Inflammatory macrophage treated with lipopolysaccharide for 4 hours (primary cell): Measurements from ENCODE around the gene NLRX1.
"Not testable (repeated sequence)": the region's sequence is repeated elsewhere in the genome, so short reads cannot be mapped to it uniquely, and the experiment has no call there.

ENCODE experiments used
- DNase-seq: peaks from one replicate; pipeline ENCODE4 v3.0.0-alpha.2; 2020

The NLRX1 gene, protein sequence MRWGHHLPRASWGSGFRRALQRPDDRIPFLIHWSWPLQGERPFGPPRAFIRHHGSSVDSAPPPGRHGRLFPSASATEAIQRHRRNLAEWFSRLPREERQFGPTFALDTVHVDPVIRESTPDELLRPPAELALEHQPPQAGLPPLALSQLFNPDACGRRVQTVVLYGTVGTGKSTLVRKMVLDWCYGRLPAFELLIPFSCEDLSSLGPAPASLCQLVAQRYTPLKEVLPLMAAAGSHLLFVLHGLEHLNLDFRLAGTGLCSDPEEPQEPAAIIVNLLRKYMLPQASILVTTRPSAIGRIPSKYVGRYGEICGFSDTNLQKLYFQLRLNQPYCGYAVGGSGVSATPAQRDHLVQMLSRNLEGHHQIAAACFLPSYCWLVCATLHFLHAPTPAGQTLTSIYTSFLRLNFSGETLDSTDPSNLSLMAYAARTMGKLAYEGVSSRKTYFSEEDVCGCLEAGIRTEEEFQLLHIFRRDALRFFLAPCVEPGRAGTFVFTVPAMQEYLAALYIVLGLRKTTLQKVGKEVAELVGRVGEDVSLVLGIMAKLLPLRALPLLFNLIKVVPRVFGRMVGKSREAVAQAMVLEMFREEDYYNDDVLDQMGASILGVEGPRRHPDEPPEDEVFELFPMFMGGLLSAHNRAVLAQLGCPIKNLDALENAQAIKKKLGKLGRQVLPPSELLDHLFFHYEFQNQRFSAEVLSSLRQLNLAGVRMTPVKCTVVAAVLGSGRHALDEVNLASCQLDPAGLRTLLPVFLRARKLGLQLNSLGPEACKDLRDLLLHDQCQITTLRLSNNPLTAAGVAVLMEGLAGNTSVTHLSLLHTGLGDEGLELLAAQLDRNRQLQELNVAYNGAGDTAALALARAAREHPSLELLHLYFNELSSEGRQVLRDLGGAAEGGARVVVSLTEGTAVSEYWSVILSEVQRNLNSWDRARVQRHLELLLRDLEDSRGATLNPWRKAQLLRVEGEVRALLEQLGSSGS

DNA sequence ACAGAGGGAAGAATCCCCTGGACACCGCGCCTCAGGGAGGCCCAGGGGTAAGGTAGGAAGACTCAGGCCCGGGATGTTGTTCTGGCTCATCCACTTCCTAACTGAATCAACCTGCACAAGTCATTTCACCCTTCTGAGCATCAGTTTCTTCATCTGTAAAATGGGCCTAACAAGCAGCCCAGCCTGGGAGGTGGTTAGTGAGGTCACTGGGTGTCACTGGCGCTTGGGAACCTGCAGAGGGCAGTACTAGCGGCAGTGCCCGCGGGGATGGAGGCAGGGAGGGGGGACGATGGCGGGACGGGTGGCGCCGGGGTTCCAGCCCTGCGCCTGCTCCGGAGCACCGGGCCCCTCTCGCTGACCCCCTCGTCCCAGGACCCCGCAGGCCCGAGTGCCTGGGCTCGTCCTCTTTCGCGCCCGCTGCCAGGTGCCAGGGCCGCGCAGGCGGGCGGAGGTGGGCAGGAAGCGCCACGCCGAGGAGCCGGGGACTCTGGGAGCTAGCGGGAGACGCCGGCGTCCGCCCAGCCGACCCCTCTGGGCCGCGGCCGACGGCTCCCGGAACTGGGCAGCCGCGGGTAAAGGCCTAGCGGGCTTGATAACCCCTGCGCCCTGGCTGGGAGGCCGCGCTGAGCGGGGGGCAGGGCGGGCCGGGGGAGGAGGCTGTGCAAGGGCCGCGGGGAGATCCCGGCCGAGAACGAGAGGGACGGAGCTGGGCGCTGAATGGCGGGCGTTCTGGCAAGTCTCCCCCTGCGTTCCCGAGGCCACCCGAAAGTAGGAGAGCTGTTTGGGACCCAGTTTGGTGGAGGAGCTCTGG, at the start of gene NLRX1:
Gene NLRX1 (plus strand): TSS at position 255 of the 811 bp plus-strand sequence. CDS start 2,679 bp downstream, outside the sequence.
- DNase-seq = peak; percentile 86

DNA sequence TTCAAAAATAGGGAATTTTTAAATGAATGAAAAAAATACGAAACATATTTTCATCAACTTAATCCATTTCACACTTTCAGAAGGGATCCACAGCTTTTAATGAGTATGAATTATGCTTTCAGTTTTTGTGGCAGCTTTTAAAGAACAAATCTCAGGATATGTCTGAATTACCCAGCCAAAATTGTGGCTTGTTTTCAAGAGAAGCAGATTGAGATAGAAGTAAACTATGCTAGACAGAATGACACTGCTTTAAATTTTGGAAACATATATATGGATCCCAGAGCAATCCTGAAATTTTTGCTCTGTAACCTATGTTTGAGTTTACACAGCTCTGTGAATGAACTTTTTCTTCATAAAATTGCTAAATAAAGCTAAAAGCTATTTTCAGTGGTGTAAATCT, 49.6 kb upstream of the NLRX1 start:
- DNase-seq = no peak

DNA sequence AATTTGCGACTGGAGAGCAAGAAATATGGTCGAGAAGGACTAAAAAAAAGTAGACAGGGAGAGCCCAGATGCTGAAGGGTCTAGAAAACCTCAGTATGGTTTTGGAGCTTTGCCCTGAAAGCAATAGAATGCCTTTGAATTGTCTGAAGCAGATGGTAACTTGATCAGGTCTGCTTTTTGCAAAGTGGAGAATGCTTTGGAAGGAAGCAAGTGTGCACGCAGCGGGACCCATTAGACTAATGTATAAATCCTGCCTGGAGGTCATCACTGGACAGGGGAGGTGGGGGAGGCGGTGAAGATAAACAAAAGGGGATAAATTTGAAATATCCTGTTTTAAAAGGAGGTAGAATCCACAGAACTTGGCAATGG, 47.9 kb upstream of the NLRX1 start:
- DNase-seq = no peak

DNA sequence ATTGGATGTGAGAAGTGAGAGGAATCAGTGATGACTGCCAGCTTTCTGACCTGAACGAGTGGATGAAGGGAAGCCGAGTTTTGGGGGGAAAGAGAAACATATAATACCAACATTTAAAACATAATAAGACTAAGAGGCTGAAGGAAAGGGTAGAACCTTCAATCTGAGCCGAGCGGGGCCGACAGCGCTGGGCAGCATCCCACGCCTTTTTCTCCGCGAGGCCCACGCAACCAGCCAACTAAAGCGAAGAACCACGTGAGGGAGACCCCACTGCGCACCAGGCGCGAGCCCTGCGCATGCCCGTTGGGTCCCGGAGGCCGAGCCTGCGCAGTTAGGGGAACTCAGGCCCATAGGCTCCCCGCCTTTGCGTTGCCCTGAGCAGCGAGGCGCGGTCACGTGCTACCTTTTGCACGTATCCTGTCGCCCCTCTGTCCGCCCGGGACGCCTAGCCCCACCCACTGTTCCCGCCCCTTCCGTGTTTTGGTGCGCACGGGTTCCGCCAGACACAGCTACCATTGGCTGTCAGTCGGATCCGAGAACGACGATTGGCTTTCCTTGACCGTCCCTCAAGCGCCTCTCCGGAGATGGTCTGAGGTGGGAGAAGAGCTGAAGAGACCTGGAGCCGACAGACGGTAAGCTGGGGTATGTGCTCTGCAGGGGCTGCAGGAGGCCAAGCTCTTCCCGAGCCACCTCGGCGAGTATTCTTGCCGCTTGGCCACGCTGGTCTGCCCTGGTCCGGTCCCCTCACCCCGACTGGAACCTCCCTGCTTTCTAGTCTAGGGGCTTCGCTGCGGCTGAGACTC, 47.3 kb upstream of the NLRX1 start, which contains the start of gene HINFP:
Gene HINFP (plus strand): TSS at position 573 of the 803 bp plus-strand sequence. CDS start 5,365 bp downstream, outside the sequence.
- peak; percentile 100 for DNase-seq

DNA sequence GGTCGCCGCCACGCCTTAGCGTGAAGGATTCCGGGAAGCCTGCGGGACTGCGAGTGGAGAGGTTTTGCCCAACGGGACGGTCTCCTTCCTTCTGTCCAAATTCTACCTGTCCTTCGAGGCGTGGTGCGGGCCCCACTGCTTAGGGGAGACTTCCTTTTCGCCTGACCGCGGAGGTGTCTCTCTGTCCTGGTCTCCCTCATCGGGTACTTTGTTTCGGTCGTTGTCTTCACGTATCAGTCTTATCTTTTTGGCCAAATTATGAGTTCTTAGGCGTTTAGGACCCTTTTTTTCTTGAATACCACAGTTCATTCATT, 46.8 kb upstream of the NLRX1 start:
- peak; percentile 35 for DNase-seq

DNA sequence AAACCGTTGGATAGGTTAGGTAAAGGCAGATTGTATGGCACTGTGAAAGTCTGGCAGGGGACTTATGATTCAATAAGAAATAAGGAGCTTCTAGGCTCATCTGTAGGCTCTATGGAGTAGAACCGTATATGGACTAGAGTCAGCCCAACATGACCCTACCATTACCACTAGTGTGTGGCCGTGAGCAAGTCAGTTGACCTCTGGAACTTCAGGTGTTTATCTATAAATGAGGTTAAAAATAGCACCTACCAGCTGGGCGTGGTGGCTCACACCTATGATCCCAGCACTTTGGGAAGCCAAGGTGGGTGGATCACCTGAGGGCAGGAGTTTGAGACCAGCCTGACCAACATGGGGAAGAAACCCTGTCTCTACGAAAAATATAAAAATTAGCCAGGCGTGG, 42.7 kb upstream of the NLRX1 start:
- no peak for DNase-seq

DNA sequence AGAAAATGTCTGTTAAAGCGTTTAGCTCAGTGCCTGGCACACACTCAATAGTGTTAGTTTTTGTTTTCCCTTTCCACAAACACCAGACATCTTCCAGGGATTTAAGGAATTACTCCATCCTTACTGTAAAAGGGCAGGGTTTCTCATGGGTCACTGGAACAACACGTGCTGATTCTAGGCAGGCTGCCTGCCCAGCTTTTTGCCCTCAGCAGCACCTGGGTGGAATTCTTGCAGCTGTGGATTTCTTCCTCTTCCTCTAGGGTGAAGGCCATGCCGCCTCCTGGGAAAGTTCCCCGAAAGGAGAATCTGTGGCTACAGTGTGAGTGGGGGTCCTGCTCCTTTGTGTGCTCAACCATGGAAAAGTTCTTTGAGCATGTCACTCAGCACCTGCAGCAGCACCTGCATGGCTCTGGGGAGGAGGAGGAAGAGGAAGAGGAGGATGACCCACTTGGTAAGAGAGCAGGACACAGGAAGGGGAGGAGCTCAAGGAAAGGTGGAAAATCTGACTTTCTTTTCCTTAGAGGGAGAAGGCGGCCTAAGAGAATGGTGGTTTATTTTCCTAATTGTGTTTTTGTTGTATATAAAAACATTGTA, 41.8 kb upstream of the NLRX1 start:
- no peak for DNase-seq

DNA sequence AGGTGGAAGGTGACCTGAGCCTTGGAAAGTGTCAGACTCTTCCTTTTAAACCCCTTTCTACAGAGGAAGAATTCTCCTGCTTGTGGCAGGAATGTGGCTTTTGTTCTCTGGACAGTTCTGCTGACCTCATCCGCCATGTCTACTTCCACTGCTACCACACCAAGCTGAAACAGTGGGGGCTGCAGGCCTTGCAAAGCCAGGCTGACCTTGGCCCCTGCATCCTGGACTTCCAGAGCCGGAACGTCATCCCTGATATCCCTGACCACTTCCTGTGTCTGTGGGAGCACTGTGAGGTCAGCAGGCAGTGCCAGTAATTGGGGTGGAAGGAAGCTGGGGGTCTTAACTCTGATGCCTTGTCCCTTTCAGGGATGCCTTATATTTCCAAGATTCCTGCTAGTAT, 37.9 kb upstream of the NLRX1 start:
- DNase-seq = no peak

DNA sequence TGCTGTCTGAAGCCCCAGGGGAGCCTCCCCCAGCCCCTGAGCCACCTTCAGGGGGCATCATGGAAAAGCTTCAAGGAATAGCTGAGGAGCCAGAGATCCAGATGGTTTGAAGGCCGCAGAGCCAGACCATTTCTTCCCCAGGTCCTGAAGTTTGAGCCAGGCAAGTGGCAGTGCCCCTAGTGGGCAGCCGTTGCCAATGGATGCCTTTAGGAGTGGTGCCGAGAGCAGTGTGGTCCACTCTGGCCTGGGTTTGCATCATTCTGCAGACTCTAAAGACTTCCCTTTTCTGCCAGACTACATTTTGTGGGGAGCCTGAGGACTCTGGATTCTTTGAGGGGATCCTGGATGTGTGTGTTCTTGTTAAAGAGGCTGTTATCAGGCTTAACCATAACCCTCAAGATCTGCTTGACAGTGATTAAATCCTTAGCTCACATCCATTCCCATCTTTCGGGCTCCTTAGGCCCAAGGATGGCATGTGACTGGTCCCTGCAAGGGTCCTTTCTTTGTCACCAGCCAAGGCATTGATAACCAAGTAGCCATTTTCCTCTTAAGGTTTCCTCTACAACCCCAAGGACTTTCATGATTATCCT, 34.0 kb upstream of the NLRX1 start:
- DNase-seq = peak; percentile 71

DNA sequence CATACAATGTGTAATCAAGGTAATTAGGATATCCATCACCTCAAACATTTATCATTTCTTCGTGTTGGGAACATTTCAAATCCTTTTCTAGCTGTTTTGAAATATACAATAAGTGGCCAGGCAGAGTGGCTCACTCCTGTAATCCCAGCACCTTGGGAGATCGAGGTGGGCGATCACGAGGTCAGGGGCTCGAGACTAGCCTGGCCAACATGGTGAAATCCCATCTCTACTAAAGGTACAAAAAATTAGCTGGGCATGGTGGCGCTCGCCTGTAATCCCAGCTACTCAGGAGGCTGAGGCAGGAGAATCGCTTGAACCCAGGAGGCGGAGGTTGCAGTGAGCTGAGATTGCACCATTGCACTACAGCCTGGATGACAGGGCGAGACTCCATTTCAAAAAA, 29.2 kb upstream of the NLRX1 start:
- not testable (repeated sequence) for DNase-seq

DNA sequence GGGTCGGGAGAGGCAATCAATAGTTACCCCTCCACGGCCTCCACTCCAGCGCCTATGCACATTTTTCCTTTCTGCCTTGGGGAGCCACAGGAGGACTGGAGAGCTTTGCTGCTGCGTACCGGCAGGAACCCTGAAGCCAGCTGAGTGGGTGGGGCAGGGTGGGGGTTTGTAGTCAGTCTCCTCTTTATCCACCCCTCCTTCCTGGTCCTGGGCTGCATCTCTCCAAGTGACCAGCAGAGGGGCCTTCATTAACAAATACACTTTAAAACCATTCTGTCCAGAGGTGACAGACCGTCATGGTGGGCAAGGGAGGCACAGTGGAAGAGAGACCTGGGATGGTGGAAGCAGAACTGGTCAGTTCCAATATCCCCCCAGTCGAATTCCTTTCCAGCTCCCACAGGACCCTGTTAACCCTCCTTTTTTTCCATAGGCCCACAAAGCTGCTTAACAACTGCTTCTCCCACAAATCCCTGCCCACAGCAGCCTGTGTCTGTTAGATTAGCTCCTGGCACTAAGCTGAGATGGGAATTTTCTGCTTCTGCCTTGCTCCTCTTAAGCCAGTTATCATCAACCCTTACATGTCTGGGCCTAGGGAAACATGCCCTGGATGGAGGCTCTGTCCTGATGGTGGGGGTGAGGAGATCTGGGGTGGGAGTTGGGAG, 23.6 kb upstream of the NLRX1 start:
- peak; percentile 72 for DNase-seq

DNA sequence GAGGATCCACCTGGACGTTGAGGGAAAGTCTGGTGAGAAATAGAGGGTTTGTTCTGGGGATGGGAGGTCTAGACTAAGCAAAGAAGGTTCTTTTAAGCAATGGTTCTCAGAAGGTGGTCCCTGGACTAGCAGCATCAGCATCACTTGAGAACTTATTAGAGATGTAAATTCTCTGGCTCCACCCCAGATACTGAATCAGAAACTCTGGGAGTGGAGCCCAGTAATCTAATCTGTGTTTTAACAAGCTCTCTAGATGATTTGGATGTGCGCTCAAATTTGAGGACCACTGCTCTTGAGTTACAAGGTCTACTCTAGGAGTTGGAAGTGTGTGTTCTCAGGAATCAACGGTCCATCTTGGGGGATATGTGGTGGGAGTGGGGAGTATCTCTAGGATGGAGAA, 23.0 kb upstream of the NLRX1 start:
- no peak for DNase-seq

DNA sequence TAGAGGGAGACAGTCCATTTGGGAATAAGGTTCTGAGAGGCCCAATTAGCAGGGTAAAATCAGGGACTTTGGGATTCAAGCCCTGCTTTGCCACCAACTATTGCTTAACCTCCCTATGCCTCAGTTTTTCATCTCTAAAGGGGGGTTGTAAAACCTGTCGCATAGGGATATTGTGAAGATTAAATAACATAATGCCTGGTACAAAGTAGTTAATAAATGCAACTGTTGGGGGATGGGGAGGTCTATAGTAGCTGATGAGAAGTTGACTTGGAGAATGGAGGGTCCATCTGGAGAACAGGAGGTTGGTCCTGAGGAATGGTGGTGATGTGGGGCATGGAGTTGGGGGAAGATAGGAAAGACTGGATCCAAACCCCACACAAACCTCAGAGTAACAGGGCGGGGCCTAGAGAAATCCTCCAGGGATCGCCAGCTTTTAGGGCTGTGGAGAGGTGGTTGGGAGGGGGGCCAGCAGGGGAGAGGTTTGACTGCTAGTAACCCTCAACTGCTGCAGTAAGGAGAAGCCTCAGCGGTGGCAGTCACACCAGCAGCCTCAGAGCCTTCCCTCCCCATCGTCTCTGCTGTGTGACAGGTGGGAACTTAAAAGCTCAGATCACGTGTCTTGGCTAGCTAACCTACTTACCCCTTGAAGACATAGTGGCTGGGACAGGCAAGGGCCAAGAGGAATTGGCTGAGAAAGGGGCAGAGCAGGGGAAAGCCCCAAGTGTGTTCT, 20.8 kb upstream of the NLRX1 start:
- no peak for DNase-seq

DNA sequence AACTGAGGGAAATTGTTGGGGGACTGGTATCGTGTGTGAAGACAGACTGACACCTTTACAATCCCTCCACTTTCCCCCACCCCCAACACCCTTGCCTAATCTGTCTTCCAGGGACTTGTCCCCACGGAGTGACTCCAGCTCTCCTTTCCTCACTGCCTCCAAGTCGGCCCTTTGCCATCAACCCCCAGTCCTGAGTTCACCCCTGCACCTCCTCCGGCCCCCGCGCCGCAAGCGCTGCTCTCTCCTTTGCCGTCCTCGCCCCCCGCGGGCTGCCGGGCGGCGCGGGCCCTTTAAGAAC, 19.9 kb upstream of the NLRX1 start:
- no peak for DNase-seq

DNA sequence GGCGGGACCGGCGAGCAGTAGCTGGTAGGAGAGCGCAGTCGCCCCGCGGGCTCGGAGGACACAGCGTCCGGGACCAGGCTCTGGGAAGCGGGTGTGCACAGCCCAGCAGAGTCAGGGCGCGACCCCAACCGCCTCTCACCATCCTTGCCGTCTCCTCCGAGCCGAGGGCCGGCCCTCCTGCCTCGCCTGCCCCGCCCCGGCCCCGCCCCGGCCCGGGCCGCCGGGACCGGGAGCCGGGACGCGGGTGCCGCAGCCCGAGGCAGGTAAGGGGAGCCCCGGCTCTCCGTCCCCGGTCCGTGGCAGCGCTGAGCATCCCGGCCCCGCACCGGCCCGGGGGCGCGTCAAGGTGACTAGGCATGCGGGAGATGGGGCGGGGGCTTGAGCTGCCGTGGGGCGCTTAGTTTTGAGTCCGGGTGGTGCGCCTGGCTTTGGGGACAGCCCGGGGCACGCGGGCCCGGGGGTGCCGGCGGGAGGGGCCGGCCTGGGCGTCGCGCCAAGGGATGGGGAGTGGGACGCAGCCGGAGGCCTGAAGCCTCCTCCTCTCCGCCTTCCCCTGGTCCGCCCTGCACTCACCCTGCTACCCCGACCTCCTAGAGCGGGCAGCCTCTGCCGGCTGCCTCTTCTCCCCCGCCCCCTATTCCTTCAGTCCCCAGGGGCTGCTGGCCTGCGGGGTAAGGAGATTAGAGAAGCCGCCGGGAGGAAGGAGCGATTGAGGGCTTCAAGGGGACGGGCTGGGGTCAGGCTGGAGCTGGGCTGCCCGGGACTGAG, 19.3 kb upstream of the NLRX1 start, which contains the start of gene ABCG4:
Gene ABCG4 (plus strand): TSS at position 35 of the 768 bp plus-strand sequence. CDS start 914 bp downstream, outside the sequence.
- DNase-seq = peak; percentile 5

DNA sequence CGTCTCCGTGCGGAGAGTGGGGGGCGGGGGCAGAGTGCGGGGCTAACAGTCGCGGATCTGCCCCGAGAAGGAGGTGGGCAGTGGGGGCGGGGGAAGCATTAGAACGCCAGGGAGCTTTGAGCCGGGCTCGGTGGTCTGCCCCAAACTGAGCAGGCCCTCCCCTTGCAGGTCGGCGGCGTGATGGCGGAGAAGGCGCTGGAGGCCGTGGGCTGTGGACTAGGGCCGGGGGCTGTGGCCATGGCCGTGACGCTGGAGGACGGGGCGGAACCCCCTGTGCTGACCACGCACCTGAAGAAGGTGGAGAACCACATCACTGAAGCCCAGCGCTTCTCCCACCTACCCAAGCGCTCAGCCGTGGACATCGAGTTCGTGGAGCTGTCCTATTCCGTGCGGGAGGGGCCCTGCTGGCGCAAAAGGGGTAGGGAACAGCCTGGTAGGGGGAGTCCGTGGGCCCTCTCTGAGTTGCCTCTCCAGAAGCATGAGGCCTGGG, 18.7 kb upstream of the NLRX1 start:
- DNase-seq = no peak

DNA sequence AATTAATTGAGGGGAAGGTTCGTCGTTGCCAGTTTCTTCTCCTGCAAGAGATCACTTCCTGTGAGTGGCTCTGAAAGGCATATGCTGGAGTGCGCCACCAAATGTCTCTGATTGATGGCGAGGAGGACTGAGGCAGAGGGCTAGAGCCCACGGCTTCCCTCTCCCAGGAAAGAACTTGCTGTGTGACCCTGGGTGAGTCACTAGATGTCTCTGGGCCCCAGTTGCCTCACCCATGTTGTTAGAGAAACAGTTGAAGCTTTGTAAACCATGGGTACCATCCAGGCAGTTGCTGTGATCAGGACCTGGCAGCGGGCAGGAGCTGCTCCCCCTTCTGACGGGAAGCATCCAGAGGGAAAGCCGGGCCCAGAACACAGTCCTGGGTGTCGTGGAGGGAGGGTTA, 16.5 kb upstream of the NLRX1 start:
- no peak for DNase-seq

DNA sequence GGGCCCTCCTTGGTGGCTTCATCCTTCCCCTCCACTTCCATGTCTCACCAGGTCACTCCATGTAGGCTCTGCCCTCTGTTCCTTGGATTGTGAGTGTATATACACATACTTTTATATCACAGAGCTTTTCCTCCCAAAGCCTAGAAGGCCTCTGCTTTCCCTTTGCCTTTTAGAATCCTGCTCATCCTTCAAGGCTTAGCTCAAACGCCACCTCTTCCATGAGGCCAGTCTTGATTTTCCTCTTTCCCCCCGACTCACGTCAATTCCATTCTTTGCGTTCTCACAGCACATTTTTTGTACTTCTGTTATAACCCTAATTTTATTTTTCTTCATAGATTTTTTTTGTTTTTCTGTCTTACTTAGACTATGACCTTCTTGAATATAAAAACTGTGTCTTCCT, 15.9 kb upstream of the NLRX1 start:
- DNase-seq = no peak
